Measurements from ENCODE around the gene RFTN2.
"Not testable (repeated sequence)": the region's sequence is repeated elsewhere in the genome, so short reads cannot be mapped to it uniquely, and the experiment has no call there.

The RFTN2 gene

GRCh38 chr2:197559681-197560080 lies 115.7 kb downstream of the RFTN2 start:
- H3K27ac Mint-ChIP-seq, result no peak overlapping the region
- peaks cover 26% of the 10 kb centered on the region for H3K36me3 Mint-ChIP-seq (ENCODE audit: low read depth)
- no peaks in the 10 kb centered on the region for H3K9me3 Mint-ChIP-seq
- no peaks in the 10 kb centered on the region for H3K27me3 Mint-ChIP-seq
- ATAC-seq, result no peak
- H3K4me1 Mint-ChIP-seq, result peaks cover 3% of the 10 kb centered on the region
- no peak for DNase-seq
- H3K4me3 Mint-ChIP-seq, result no peak overlapping the region

DNA sequence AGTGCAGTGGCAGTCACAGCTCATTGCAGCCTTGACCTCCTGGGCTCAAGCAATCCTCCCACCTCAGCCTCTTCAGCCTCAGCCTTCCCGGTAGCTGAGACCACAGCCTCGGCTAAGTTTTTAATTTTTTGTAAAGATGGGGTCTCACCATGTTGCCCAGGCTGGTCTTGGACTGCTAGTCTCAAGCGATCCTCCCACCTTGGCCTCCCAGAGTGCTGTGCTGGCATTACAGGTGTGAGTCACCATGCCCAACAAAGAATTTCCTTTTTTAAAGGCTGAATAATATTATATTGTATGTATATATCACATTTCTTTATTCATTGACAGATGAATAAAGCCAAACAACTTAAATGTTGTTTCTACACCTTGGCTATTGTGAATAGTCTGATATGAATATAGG lies 117.0 kb downstream of the RFTN2 start:
- DNase-seq (no peak), ATAC-seq (no peak)
- Mint-ChIP-seq H3K4me3 (no peak overlapping the region), H3K27ac (no peak overlapping the region), H3K9me3 (no peaks in the 10 kb centered on the region), H3K4me1 (peaks cover 3% of the 10 kb centered on the region), H3K27me3 (no peaks in the 10 kb centered on the region), H3K36me3 (ENCODE audit: low read depth) (peaks cover 22% of the 10 kb centered on the region)

GRCh38 chr2:197556456-197556855 lies 118.9 kb downstream of the RFTN2 start:
- Mint-ChIP-seq H3K27ac (peak overlapping the region; percentile 73), H3K4me1 (peaks cover 3% of the 10 kb centered on the region), H3K4me3 (no peak overlapping the region), H3K9me3 (no peaks in the 10 kb centered on the region), H3K27me3 (no peaks in the 10 kb centered on the region), H3K36me3 (ENCODE audit: low read depth) (peaks cover 17% of the 10 kb centered on the region)
- no peak for ATAC-seq
- DNase-seq, result no peak

- Mint-ChIP-seq H3K4me1 (peaks cover 3% of the 10 kb centered on the region), H3K27me3 (no peaks in the 10 kb centered on the region), H3K4me3 (no peak overlapping the region), H3K36me3 (ENCODE audit: low read depth) (peaks cover 20% of the 10 kb centered on the region), H3K9me3 (no peaks in the 10 kb centered on the region), H3K27ac (no peak overlapping the region)
- ATAC-seq (no peak), DNase-seq (no peak)
These were observed 119.9 kb downstream of the RFTN2 start for GRCh38 chr2:197555467-197555866.

- not testable (repeated sequence) for H3K4me3 Mint-ChIP-seq, H3K4me1 Mint-ChIP-seq, ATAC-seq, DNase-seq, H3K9me3 Mint-ChIP-seq, H3K27ac Mint-ChIP-seq, H3K27me3 Mint-ChIP-seq
- H3K36me3 Mint-ChIP-seq (ENCODE audit: low read depth), result peaks cover 26% of the 10 kb centered on the region
These were observed 124.1 kb downstream of the RFTN2 start for GRCh38 chr2:197551260-197551659.

DNA sequence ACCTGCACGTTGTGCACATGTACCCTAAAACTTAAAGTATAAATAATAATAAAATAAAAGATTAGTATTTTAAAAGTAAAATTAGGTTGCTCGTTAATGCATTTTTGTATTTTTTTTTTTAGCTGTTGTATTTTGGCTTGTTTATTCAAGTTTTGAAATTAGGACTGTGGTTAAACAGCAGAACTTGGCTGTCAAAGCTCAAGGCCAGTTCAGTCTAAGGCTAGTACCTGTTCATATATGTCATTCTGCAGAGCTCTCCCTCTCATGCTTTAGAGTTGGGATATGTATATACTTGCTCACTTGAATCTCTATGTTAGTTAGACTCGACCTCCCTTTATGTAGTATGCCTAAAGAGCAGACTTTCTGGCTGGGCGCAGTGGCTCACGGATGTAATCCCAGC lies 126.8 kb downstream of the RFTN2 start:
- DNase-seq, result no peak
- Mint-ChIP-seq H3K27me3 (no peaks in the 10 kb centered on the region), H3K27ac (no peak overlapping the region), H3K4me1 (peaks cover 2% of the 10 kb centered on the region), H3K4me3 (no peak overlapping the region), H3K36me3 (ENCODE audit: low read depth) (peaks cover 29% of the 10 kb centered on the region), H3K9me3 (no peaks in the 10 kb centered on the region)
- ATAC-seq, result no peak

DNA sequence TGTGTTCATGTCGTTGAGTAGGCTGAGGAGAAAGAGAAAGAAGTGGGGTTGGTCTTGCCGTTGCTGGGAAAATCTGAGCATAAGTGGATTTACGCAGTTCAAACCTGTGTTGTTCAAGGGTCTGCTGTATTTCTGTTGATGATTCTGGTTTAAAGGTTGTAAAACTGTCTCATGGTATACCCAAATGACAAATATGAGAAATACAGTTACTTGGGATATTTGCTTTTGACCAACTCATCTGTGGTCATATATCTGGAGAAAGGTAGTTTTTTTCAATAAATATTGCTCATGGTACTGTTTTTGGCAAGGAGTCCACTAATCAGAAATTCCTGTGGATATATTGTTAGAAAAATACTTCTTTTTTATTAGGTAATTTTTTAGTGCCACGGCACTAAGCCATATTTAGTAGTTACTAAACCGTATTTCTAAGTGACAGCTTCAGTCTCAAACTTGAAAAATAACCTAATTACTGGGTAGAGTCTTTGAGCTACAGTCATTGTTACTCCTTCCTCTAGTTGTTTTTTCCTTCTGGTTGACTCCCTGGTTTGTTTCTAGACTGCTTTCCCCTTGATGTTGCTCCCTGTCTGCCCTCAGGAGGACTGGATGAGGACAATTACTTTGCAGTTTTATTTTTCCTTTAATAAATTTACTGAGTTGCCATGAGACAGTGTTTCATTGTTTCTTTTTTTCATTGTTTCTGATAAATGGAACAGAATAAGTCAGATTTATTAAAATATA lies 128.1 kb downstream of the RFTN2 start:
- peaks cover 28% of the 10 kb centered on the region for H3K36me3 Mint-ChIP-seq (ENCODE audit: low read depth)

GRCh38 chr2:197543206-197543605 lies 132.2 kb downstream of the RFTN2 start:
- no peak for ATAC-seq
- Mint-ChIP-seq H3K4me1 (peaks cover 13% of the 10 kb centered on the region), H3K27ac (no peak overlapping the region), H3K27me3 (no peaks in the 10 kb centered on the region), H3K9me3 (no peaks in the 10 kb centered on the region), H3K36me3 (ENCODE audit: low read depth) (peaks cover 43% of the 10 kb centered on the region), H3K4me3 (no peak overlapping the region)
- DNase-seq, result no peak

More for the DNA sequence above, 128.1 kb downstream of the RFTN2 start:
- DNase-seq, result no peak
- H3K4me1 Mint-ChIP-seq, result peaks cover 2% of the 10 kb centered on the region
- ATAC-seq, result no peak
- H3K9me3 Mint-ChIP-seq, result no peaks in the 10 kb centered on the region
- H3K4me3 Mint-ChIP-seq, result no peak overlapping the region
- no peaks in the 10 kb centered on the region for H3K27me3 Mint-ChIP-seq
- H3K27ac Mint-ChIP-seq, result no peak overlapping the region

GRCh38 chr2:197539734-197540133 lies 135.7 kb downstream of the RFTN2 start:
- Mint-ChIP-seq H3K27ac (no peak overlapping the region), H3K36me3 (ENCODE audit: low read depth) (peaks cover 48% of the 10 kb centered on the region), H3K27me3 (no peaks in the 10 kb centered on the region), H3K9me3 (no peaks in the 10 kb centered on the region), H3K4me1 (peaks cover 14% of the 10 kb centered on the region), H3K4me3 (no peak overlapping the region)
- ATAC-seq (no peak), DNase-seq (no peak)

DNA sequence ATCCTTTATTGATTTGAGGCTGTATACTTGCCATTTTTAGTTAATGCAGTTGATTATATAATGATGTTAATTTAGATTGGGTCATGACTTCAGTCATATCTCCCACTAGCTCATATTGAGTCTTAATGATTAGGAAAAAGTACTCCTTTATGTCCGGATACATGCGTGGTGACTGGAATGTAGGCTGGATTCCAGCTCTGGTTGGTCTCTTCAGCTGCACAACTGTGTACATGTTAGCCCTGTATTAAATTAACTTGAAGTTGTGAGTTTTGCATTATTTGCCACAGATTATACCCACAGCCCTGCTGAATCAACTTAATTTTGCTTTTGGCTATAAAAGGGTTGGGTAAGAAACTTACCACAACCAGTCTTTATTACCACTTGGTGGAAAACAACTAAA lies 137.0 kb downstream of the RFTN2 start:
- Mint-ChIP-seq H3K4me3 (no peak overlapping the region), H3K36me3 (ENCODE audit: low read depth) (peaks cover 53% of the 10 kb centered on the region), H3K27me3 (no peaks in the 10 kb centered on the region), H3K9me3 (no peaks in the 10 kb centered on the region), H3K27ac (no peak overlapping the region), H3K4me1 (peaks cover 24% of the 10 kb centered on the region)
- ATAC-seq, result no peak
- no peak for DNase-seq

Measured in activated naive CD8-positive, alpha-beta T cell treated with anti-CD3 and anti-CD28 coated beads, Interleukin-2, amount 50 U/mL, for 24 hours (primary cell).